Ishikawa (cell line): Measurements from ENCODE around the gene KAT6B.

Source experiments
- CEBPB ChIP-seq: IDR thresholded peaks from 2 replicates; pipeline ENCODE4 v1.6.1; 2012
- CREB1 ChIP-seq: IDR thresholded peaks from 2 replicates; pipeline ENCODE4 v1.6.1; 2012; ENCODE audit warnings: low read depth
- RAD21 ChIP-seq: IDR thresholded peaks from 2 replicates; pipeline ENCODE4 v1.6.1; 2012; ENCODE audit warnings: low read depth
- REST ChIP-seq: IDR thresholded peaks from 2 replicates; pipeline ENCODE4 v1.6.1; 2012; ENCODE audit warnings: low read depth, mild to moderate bottlenecking
- TF ChIP-seq, protein P1 (sequence below): IDR thresholded peaks from 2 replicates; pipeline ENCODE4 v1.6.1; 2012

GRCh38 chr10:74881253-74881884 is 55.0 kb downstream of the KAT6B start:
- no peak for TF ChIP-seq REST
- no peak for TF ChIP-seq CEBPB
- TF ChIP-seq RAD21: no peak
- no peak for TF ChIP-seq CREB1
- TF ChIP-seq, protein P1, sequence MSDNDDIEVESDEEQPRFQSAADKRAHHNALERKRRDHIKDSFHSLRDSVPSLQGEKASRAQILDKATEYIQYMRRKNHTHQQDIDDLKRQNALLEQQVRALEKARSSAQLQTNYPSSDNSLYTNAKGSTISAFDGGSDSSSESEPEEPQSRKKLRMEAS: no peak
